ENCODE data around the gene HMGN1.
A peak's percentile ranks its signal among the peaks of the same experiment; 100 is the strongest.
"Not testable (repeated sequence)": the region's sequence is repeated elsewhere in the genome, so short reads cannot be mapped to it uniquely, and the experiment has no call there.

The HMGN1 gene, protein sequence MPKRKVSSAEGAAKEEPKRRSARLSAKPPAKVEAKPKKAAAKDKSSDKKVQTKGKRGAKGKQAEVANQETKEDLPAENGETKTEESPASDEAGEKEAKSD

GRCh38 chr21:39348355-39349210 is at the start of gene HMGN1:
Gene HMGN1, minus strand, starts transcription at chr21:39349088. Its CDS starts 171 bp downstream, at chr21:39348917.
- peak; percentile 91 to 94 for DNase-seq

DNA sequence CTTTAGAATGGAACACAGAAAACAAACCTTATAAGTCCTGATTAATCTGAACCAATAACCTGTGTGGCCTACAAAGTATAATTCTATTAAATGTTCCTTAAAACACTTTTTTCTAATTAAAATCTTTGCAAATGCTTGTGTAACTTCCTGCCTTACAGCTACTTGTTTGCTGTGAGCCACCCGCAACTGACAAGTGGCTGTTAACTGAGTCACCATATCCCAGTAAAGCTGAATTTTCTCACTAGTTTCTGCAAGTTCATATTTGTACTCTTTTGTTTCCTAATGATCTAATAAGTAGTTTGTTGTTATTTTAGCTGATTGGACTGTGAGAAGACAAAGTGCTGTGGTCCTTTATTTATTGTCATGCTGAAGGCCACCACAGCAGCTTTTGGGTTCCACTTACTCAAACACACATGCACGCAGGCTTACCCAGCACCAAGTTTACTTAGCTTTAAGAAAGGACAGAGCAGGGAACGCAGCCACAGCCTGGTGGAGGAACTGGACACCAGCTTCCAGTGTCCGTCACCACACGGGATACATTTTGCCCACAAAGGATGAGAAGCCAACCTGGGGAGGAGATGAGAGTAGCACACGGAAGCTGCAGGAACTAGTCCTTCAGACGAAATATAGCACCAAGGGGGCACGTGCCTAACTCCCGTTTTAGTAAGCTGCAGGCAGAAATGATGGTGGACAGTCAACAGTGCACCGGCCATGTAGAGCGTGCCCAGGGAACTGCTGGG is 48.9 kb upstream of the HMGN1 start:
- no peak for DNase-seq

GRCh38 chr21:39392981-39393380 is 44.1 kb upstream of the HMGN1 start:
- no peak for DNase-seq

DNA sequence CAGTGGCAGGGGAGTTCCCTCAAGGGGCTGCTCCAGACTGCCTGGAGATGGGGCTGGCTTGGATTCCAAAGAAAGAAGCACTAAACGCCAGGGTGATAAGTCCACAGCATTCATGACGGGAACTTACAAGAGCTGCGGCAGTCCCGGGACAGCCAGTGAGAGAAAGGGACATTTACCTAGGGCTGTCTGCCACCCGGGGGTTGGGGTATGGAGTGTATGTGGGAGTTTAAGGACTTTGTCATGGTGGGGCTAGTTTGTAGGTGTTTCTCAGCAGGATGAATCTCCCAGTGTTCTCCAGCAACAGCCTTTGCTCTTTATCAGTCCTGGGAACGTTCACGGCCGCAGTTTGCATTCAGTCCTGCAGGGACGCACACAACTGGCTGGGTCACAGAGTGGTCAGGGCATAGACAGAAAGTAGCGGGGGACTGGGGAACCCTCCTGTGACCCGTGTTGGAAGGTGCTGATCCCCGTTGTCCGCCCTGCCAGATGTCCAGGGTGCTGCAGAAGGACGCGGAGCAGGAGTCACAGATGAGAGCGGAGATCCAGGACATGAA is 41.4 kb upstream of the HMGN1 start:
- DNase-seq, result no peak

GRCh38 chr21:39388811-39389155 is 39.9 kb upstream of the HMGN1 start:
- no peak for DNase-seq

DNA sequence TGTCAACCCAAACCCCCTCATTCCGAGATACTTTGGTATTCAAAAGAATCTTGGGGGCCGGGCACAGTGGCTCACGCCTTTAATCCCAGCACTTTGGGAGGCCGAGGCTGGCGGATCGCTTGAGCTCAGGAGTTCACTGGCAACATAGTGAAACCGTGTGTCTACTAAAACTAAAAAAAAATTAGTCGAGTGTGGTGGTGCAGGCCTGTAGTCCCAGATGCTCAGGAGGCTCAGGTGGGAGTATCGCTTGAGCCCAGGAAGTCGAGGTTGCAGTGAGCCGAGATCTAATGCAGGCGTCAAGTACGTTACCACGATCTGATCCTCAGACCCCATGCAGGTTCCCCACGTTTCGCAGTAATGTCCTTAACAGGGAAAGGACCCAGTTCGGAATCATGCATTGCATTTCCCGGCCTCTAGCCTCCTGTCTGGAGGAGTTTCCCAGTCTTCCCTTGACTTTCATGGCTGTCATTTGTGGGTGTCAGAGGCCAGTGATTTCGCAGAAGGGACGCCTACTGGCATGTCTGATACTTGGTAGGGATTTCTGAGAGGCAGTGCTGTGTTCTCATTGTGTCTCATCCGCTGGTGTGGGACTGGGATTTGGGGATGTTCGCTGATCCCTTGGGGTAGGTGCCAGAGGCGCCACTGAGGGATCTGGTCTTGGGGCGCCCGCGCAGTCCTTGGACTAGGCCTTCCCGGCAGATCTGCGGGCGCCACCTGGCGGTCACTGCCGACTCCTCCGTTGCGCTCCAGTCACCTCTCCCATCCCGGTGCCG is 39.3 kb upstream of the HMGN1 start:
- peak; percentile 95 to 96 for DNase-seq

DNA sequence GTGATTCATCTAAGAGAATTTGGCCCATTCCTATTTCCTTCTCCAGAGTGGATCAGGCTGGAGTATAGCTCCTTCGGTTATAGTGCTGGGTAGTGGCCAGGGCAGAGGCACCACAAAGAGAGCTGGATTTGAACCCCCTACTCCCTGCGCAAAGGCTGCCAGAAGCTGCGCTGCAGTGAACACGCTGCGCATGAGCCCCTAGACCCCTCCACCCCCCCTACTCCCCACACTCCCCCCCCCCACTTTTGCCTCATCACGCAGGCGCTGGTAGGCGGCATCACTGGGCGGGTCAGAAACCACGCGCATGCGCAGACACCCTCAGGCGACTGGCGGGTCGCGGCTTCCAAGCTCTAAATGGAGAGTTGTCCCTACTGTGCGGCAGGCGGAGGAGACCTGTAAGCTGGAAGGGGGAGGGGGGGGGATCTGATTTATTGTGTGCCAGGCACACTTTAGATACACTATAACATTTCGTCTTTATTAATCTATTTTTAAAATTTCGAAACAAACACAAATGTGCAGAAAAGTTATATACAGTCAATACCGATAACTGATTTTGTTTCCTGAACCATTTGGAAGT is 38.7 kb upstream of the HMGN1 start:
- DNase-seq, result peak; percentile 93

DNA sequence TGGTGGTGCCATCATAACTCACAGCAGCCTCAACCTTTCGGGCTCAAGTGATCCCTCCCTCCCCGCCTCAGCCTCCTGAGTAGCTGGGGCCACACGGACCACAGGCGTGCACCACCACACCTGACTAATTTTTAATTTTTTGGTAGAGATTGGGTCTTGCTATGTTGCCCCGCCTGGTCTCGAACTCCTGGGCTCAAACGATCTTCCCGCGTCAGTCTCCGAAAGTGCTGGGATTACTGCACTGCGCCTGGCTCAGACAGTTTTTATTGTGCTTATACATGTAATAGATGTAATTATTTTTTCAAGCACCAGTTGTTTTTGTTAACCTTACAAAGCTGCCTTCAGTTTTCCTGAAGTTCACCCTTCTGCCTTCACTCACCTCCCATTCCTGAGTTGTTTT is 38.0 kb upstream of the HMGN1 start:
- no peak for DNase-seq

DNA sequence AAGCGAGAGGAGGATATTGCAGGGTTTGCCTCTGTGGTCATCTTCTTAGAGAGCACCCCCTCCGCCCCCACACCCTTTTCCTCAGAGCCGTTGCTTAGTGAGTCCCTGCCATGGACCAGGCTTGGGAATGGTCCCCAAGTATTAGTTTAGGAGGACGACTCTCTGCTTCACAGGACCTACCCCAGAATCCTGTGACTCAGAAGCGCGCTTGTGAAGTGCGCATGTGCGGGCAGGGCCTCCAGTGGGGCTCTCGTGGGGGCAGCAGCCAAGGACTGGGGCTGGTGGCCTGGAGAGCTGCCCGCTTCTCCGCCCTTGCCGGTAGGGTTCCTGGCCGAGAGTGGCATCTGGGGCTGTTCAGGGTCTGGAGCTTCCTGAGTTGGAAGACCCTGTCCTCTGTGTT is 37.3 kb upstream of the HMGN1 start:
- peak in 1 of 2 donors; percentile 10 for DNase-seq

DNA sequence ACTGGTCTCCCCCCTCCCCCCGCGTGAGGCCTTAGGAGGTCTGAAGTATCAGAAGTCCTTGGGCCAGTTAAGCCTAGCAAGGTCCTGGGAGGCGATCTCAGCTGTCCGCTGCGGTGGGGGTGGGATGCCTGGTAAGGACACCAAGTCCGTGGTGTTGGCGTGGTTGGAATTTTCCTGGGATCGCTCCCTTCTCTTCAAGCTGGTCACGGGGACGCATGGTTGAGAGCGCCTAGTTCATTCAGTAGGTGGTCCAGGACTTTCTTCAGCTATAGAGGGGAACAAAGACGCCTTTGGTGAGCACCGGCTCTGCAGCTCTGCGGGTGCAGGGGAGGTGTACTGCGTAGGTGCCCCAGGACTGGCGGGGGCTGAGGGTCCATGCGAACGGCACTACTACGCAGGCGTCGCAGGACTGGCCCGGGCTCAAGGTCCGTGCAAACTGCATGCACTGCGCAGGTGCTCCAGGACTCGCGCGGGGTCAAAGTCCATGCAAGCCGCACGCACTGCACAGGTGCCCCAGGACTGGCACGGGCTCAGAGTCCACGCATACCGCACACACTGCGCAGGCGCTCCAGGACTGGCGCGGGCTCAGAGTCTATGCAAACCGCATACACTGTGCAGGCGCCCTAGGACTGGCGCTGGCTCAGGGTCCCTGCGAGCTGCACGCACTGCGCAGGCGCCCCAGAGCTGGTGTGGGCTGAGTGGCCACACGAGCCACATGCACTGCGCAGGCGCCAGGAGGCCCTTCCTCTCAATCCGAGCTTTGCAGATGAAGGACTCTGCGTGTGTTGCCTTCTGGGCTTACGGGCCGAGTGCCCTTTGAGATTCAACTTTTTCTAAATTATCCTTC is 36.6 kb upstream of the HMGN1 start:
- DNase-seq, result peak; percentile 64 to 78

DNA sequence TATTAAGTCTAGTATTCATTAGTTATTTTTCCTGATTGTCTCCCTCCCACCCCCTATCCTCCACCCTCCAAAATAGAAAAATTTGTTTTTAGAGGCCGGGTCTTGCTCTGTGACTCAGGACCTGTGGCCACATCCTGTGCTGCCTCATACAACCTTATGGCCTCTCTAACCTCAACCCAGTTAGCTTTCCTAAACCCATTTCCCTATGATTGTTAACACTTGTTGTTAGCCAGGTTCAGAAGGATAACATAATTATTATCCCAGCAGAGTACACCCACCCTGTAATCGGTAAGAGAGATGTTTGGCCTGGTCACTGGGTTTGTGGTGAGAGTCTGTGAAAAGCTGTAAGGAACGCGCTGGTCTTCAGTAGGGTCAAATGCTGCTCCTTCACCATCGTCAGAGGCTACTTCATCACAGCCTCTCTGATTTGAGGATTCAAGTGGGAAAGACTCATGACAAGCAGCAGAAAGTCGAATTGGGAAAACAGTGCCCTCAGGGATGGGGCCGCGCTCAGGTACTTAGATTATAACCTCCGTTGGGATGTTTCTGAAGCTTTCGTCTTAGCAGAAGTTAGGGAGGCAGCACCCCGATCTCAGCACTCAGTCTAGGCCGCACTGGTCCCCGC is 35.9 kb upstream of the HMGN1 start:
- DNase-seq, result no peak

DNA sequence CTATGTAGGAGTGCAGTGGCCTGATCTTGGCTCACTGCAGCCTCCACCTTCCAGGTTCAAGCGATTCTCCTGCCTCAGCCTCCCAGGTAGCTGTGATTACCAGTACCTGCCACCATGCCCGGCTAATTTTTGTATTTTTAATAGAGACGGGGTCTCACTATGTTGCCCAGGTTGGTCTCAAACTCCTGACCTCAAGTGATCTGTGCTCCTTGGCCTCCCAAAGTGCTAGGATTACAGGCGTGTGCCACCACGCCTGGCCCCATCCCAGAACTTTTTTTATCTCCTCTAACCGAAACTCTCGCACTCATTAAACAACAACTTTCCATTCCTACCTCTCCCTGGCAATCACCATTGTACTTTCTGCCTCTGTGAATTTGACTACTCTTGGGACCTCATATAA is 33.2 kb upstream of the HMGN1 start:
- not testable (repeated sequence) for DNase-seq

GRCh38 chr21:39381009-39381408 is 32.1 kb upstream of the HMGN1 start:
- DNase-seq, result no peak

GRCh38 chr21:39379986-39380891 is 31.4 kb upstream of the HMGN1 start:
- DNase-seq, result peak; percentile 89 to 93

GRCh38 chr21:39377444-39378050 is 28.7 kb upstream of the HMGN1 start:
- no peak for DNase-seq

DNA sequence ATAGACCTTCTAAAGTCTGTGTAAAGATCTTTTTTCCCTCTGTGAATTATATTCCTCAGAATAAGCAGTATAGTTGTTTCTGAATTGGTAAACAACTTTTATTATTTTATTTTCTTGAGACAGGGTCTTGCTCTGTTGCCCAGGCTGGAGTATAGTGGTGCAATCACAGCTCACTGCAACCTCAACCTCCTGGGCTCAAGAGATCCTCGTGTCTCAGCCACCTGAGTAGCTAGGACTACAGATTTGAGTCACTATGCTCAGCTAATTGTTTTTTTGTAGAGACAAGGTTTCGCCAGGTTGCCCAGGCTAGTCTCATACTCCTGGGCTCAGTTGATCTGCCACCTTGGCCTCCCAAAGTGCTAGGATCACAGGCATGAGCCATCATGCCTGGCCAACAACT is 26.6 kb upstream of the HMGN1 start:
- DNase-seq, result no peak

- DNase-seq, result no peak
Measured at GRCh38 chr21:39374046-39374445, 25.2 kb upstream of the HMGN1 start.

DNA sequence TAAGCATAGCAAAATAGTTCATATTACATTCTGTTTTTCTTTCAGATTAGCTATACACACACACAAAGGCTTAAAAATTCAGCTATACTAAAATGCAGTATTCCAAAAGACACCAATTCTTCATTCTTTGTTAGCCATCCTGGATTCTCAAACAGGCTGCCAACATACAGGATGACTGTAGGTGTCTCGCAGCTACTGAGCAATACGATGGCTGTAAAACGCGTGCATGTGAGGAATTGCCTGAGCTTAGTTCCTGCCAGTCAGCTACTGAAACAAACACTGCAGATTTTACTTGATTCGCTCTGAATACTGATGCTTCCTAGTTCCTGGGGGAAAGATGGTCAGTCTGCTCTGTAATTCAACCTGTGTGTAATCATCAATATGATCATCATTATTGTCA is 24.7 kb upstream of the HMGN1 start:
- DNase-seq, result no peak

DNA sequence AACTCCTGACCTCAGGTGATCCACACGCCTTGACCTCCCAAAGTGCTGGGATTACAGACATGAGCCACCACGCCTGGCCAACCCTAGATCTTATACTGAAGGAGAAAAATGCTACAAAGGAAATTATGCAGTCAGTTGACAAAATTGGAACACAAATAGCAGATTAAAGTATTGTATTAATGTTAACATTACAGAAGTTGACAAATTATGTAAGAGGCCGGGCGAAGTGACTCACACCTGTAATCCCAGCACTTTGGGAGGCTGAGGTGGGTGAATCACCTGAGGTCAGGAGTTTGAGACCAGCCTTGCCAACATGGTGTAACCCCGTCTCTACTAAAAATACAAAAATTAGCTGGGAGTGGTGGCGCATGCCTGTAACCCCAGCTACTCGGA is 21.0 kb upstream of the HMGN1 start:
- DNase-seq, result not testable (repeated sequence)

DNA sequence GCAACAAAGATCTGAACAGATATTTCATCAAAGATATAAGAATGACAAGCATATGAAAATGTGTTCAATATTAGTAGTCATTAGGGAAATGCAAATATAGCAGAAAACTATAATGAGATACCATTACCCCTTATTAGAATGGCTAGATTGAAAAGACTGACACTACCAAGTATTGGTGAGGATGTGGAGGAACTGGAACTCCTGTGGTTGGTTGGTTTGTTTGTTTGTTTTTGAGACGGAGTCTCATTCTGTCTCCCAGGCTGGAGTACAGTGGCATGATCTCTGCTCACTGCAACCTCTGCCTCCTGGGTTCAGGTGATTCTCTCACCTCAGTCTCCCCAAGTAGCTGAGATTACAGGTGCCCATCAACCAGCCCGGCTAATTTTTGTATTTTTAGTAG is 18.9 kb upstream of the HMGN1 start:
- no peak for DNase-seq
